IMR-90 (cell line): ENCODE data around the gene PDE8B.

Experiments
- BHLHE40 ChIP-seq: fragments of 150-350 bp; IDR thresholded peaks from 2 replicates; pipeline ENCODE4 v1.6.1; 2016; ENCODE audit warnings: mild to moderate bottlenecking, low read depth, low read length
- CEBPB ChIP-seq: IDR thresholded peaks from 2 replicates; pipeline ENCODE4 v1.6.1; 2012; ENCODE audit warnings: low read depth, low read length, improper control_type of control experiment
- MXI1 ChIP-seq: IDR thresholded peaks from 2 replicates; pipeline ENCODE4 v1.6.1; 2012; ENCODE audit warnings: low read depth, mild to moderate bottlenecking, low read length, moderate library complexity, borderline replicate concordance
- POLR2A ChIP-seq: IDR thresholded peaks from 2 replicates; pipeline ENCODE4 v1.6.1; 2012; ENCODE audit warnings: mild to moderate bottlenecking, low read depth, low read length
- RAD21 ChIP-seq: IDR thresholded peaks from 2 replicates; pipeline ENCODE4 v1.6.1; 2012; ENCODE audit warnings: low read length, improper control_type of control experiment
- RCOR1 ChIP-seq: IDR thresholded peaks from 2 replicates; pipeline ENCODE4 v1.6.1; 2012; ENCODE audit warnings: mild to moderate bottlenecking, low read length, improper control_type of control experiment; ENCODE audit not compliant: insufficient replicate concordance
- RFX5 ChIP-seq: IDR thresholded peaks from 2 replicates; pipeline ENCODE4 v1.8.0; 2012; ENCODE audit warnings: low read depth, mild to moderate bottlenecking, low read length, moderate library complexity
- TF ChIP-seq, protein P1 (sequence below): conservative IDR thresholded peaks from 2 replicates; pipeline ENCODE4 v1.5.1; 2012; ENCODE audit warnings: mild to moderate bottlenecking, low read depth, low read length, improper control_type of control experiment
- TF ChIP-seq, protein P2 (sequence below): fragments of 150-350 bp; IDR thresholded peaks from 2 replicates; pipeline ENCODE4 v1.6.1; 2017; ENCODE audit warnings: mild to moderate bottlenecking, antibody characterized with exemption, low read length, low read depth
- TF ChIP-seq, protein P3 (sequence below): fragments of 150-350 bp; IDR thresholded peaks from 2 replicates; pipeline ENCODE4 v1.6.1; 2016; ENCODE audit warnings: low read depth, mild to moderate bottlenecking, low read length, moderate library complexity, borderline replicate concordance

DNA sequence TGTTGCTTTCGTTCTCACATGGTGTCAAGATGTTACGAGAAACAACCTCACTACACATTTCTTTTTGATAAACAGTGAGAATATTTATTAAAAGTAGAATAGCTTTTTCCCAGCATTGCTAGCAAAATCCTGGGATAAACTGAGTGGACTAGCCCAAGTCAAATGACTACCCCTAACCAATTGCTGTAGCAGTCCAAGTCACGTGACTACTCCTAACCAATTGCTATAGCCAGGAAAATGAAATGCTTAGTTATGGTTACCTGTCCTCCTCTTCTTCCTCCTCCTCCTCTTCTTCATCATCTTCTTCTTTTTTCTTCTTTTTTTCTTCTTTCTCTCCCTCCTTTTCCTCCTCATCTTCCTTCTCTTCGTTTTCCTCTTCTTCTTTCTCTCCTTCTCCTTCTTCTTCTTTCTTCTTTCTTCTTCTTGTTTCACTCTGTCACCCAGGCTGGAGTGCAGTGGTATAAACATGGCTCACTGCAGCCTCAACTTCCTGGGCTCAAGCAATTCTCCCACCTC, 85.4 kb downstream of the PDE8B start:
- TF ChIP-seq POLR2A (no peak), RCOR1 (no peak), MXI1 (no peak), CEBPB (no peak), BHLHE40 (no peak), RAD21 (no peak), RFX5 (no peak)
- TF ChIP-seq, protein P1, sequence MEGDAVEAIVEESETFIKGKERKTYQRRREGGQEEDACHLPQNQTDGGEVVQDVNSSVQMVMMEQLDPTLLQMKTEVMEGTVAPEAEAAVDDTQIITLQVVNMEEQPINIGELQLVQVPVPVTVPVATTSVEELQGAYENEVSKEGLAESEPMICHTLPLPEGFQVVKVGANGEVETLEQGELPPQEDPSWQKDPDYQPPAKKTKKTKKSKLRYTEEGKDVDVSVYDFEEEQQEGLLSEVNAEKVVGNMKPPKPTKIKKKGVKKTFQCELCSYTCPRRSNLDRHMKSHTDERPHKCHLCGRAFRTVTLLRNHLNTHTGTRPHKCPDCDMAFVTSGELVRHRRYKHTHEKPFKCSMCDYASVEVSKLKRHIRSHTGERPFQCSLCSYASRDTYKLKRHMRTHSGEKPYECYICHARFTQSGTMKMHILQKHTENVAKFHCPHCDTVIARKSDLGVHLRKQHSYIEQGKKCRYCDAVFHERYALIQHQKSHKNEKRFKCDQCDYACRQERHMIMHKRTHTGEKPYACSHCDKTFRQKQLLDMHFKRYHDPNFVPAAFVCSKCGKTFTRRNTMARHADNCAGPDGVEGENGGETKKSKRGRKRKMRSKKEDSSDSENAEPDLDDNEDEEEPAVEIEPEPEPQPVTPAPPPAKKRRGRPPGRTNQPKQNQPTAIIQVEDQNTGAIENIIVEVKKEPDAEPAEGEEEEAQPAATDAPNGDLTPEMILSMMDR = no peak
- TF ChIP-seq, protein P2, sequence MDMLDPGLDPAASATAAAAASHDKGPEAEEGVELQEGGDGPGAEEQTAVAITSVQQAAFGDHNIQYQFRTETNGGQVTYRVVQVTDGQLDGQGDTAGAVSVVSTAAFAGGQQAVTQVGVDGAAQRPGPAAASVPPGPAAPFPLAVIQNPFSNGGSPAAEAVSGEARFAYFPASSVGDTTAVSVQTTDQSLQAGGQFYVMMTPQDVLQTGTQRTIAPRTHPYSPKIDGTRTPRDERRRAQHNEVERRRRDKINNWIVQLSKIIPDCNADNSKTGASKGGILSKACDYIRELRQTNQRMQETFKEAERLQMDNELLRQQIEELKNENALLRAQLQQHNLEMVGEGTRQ = no peak
- TF ChIP-seq, protein P3, sequence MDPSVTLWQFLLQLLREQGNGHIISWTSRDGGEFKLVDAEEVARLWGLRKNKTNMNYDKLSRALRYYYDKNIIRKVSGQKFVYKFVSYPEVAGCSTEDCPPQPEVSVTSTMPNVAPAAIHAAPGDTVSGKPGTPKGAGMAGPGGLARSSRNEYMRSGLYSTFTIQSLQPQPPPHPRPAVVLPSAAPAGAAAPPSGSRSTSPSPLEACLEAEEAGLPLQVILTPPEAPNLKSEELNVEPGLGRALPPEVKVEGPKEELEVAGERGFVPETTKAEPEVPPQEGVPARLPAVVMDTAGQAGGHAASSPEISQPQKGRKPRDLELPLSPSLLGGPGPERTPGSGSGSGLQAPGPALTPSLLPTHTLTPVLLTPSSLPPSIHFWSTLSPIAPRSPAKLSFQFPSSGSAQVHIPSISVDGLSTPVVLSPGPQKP = no peak
